B cell (primary cell): Measurements from ENCODE around the gene MGAT2. TPM values are rescaled to one million over a fixed set of nuclear protein-coding genes. Genes with fewer than 3 reads are reported as not detected.

Experiments
- ATAC-seq: fragments of 200-7000 bp; cut with Tn5 transposase; one replicate; pipeline ENCODE4 v1.10.0; 2021; ENCODE audit warnings: low read depth, mild to moderate bottlenecking, moderate number of reproducible peaks, moderate library complexity
- CTCF ChIA-PET: fragments of 350-600 bp; sonication (Branson Sonifier 250); formaldehyde crosslinking; loops from one replicate; lab custom pipeline; 2021; ENCODE audit warnings: antibody characterized with exemption, inconsistent platforms; lab: Charles Lee
- POLR2A ChIA-PET: fragments of 350-600 bp; sonication (Branson Sonifier 250); formaldehyde crosslinking; loops from one replicate; lab custom pipeline; 2021; ENCODE audit warnings: antibody characterized with exemption; lab: Charles Lee
- DNase-seq: peaks from one replicate; pipeline ENCODE4 v3.0.0; 2013
- H2AFZ ChIP-seq: 2 replicates; pipeline ENCODE4 v1.6.1; 2012; ENCODE audit warnings: mild to moderate bottlenecking, low read depth, low read length; ENCODE audit not compliant: insufficient read depth, poor library complexity, severe bottlenecking
- H3K27ac ChIP-seq, 2 donors: 1 replicate in 1 of 2; 2 replicates in 1 of 2; pipeline ENCODE4 v1.5.1; 2012 to 2013; ENCODE audit warnings: low read length in 2 of 2, mild to moderate bottlenecking in 2 of 2, moderate library complexity in 1 of 2
- H3K27me3 ChIP-seq, 4 experiments: fragments of 200-600 bp in 1 of 4; sonication (generic) in 1 of 4; replicated peaks in 1 of 4; 1 replicate in 2 of 4; 2 replicates in 2 of 4; pipeline versions ENCODE4 v1.6.1 to v1.7.0; 2013 to 2016; ENCODE audit warnings: low read length in 3 of 4, mild to moderate bottlenecking in 2 of 4, mixed read lengths in 1 of 4, moderate library complexity in 1 of 4; ENCODE audit not compliant: insufficient read depth in 4 of 4, control insufficient read depth in 3 of 4; ENCODE audit errors: control extremely low read depth in 1 of 4
- H3K36me3 ChIP-seq, 2 experiments: replicated peaks in 1 of 2; 1 replicate in 1 of 2; 2 replicates in 1 of 2; pipeline versions ENCODE4 v1.6.1 to v1.7.1; 2013; ENCODE audit warnings: low read length in 1 of 2; ENCODE audit not compliant: insufficient read depth in 2 of 2, control insufficient read depth in 1 of 2; ENCODE audit errors: control extremely low read depth in 1 of 2, extremely low read depth in 1 of 2
- H3K4me1 ChIP-seq, 2 donors: fragments of 200-600 bp in 1 of 2; sonication (generic) in 1 of 2; 1 replicate in 1 of 2; 2 replicates in 1 of 2; pipeline versions ENCODE4 v1.5.1 to v1.6.1; 2013 to 2017; ENCODE audit warnings: low read length in 2 of 2; ENCODE audit not compliant: control insufficient read depth in 2 of 2, insufficient read depth in 2 of 2
- H3K4me2 ChIP-seq: replicated peaks from 2 replicates; pipeline ENCODE3; 2012; ENCODE audit warnings: mild to moderate bottlenecking, low read depth, low read length; ENCODE audit not compliant: poor library complexity, severe bottlenecking
- H3K4me3 ChIP-seq, 5 experiments: fragments of 200-600 bp in 1 of 5; sonication (generic) in 1 of 5; 1 replicate in 3 of 5; 2 replicates in 2 of 5; pipeline versions ENCODE4 v1.5.1 to v1.7.0; 2011 to 2016; ENCODE audit warnings: low read length in 4 of 5, mild to moderate bottlenecking in 4 of 5, low read depth in 2 of 5, control low read depth in 1 of 5, moderate library complexity in 1 of 5; ENCODE audit not compliant: insufficient read depth in 1 of 5; ENCODE audit errors: control extremely low read depth in 1 of 5, extremely low read depth in 1 of 5
- H3K79me2 ChIP-seq: fragments of 200-600 bp; sonication (generic); one replicate; pipeline ENCODE4 v1.6.0; 2016; ENCODE audit warnings: low read length; ENCODE audit not compliant: control insufficient read depth, insufficient read depth
- H3K9ac ChIP-seq: fragments of 200-600 bp; sonication (generic); 2 replicates; pipeline ENCODE4 v1.6.1; 2017; ENCODE audit warnings: mild to moderate bottlenecking, low read length, moderate library complexity
- H3K9me3 ChIP-seq, 3 donors: one replicate each; pipeline versions ENCODE4 v1.6.1 to v1.7.1; 2013; ENCODE audit warnings: low read length in 2 of 3; ENCODE audit not compliant: control insufficient read depth in 2 of 3, insufficient read depth in 1 of 3; ENCODE audit errors: control extremely low read depth in 1 of 3
- H4K20me1 ChIP-seq: 2 replicates; pipeline ENCODE4 v1.6.0; 2012; ENCODE audit warnings: mild to moderate bottlenecking, low read length; ENCODE audit not compliant: insufficient read depth, control insufficient read depth, poor library complexity, severe bottlenecking
- H3K27ac Mint-ChIP-seq: one replicate; pipeline ENCODE4 v1.8.0; 2021; ENCODE audit warnings: mixed read lengths
- H3K27me3 Mint-ChIP-seq: one replicate; pipeline ENCODE4 v1.8.0; 2021; ENCODE audit warnings: mixed read lengths
- H3K4me1 Mint-ChIP-seq: one replicate; pipeline ENCODE4 v1.8.0; 2021; ENCODE audit warnings: mixed read lengths
- H3K4me3 Mint-ChIP-seq: one replicate; pipeline ENCODE4 v1.8.0; 2021; ENCODE audit warnings: mixed read lengths
- H3K9me3 Mint-ChIP-seq: one replicate; pipeline ENCODE4 v1.8.0; 2022; ENCODE audit warnings: mixed read lengths; ENCODE audit not compliant: insufficient read depth
- EZH2 ChIP-seq: IDR thresholded peaks from 2 replicates; pipeline ENCODE4 v1.6.1; 2012; ENCODE audit warnings: borderline replicate concordance, low read depth, mild to moderate bottlenecking, moderate library complexity, low read length; ENCODE audit not compliant: insufficient read depth, poor library complexity, severe bottlenecking
- WGBS: methylation state at CpG from one replicate; pipeline ENCODE4 v1.1.5; 2013; ENCODE audit warnings: missing lambda C conversion rate; ENCODE audit not compliant: insufficient coverage; 5-methylcytosine and 5-hydroxymethylcytosine counted together
- intact Hi-C: fragments of 100-400 bp; cut with micrococcal nuclease; formaldehyde crosslinking; loops from one replicate; pipeline ENCODE4 v1.10.0; 2022
- polyA plus RNA-seq: library from polyadenylated mRNA; depleted of rRNA; stranded (reverse); fragments of >200 nt; gene quantifications from 2 replicates; pipeline ENCODE4 v1.2.3, GENCODE V29; 2012
- total RNA-seq, 2 donors: library from RNA; stranded (reverse); fragments of 120-200 nt in 1 of 2; gene quantifications; 1 replicate in 1 of 2; 2 replicates in 1 of 2; pipeline versions ENCODE4 v1.2.3 to v1.2.4, GENCODE V29; 2013 to 2022
- TF ChIP-seq, protein P1 (sequence below): fragments of 200-600 bp; IDR thresholded peaks from one replicate; pipeline ENCODE4 v1.8.0; 2022; ENCODE audit warnings: antibody characterized with exemption, mild to moderate bottlenecking

Gene MGAT2
- total and polyA plus RNA-seq, 2 donors (not counting 1 experiment from before 2014, with no cell fraction given), result 12.3 to 39.9 TPM

DNA sequence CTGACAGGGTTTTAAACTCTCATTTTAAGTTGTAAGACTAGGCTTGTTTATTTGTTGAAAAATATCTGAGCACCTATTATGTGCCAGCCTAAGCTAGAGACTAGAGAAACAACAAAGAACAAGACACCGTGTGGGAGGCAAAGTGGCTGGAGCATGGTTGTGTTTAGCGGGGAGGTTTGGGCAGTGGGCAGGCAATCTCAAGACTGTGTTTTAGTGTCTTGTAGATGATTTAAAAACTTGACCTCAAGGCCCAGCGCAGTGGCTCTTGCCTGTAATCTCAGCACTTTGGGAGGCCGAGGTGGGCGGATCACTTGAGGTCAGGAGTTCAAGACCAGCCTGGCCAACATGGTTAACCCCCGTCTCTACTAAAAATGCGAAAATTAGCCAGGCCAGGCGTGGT is 7.9 kb upstream of the MGAT2 start:
- TF ChIP-seq, protein P1, sequence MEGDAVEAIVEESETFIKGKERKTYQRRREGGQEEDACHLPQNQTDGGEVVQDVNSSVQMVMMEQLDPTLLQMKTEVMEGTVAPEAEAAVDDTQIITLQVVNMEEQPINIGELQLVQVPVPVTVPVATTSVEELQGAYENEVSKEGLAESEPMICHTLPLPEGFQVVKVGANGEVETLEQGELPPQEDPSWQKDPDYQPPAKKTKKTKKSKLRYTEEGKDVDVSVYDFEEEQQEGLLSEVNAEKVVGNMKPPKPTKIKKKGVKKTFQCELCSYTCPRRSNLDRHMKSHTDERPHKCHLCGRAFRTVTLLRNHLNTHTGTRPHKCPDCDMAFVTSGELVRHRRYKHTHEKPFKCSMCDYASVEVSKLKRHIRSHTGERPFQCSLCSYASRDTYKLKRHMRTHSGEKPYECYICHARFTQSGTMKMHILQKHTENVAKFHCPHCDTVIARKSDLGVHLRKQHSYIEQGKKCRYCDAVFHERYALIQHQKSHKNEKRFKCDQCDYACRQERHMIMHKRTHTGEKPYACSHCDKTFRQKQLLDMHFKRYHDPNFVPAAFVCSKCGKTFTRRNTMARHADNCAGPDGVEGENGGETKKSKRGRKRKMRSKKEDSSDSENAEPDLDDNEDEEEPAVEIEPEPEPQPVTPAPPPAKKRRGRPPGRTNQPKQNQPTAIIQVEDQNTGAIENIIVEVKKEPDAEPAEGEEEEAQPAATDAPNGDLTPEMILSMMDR, result no peak
- TF ChIP-seq EZH2, result no peak
- H4K20me1 ChIP-seq, result peaks cover 12% of the 10 kb centered on the region
- no peak overlapping the region for H3K4me3 ChIP-seq
- no peaks in the 10 kb centered on the region for H3K9me3 Mint-ChIP-seq
- no peak overlapping the region for H3K4me2 ChIP-seq
- H3K9ac ChIP-seq, result no peak overlapping the region
- CTCF ChIA-PET, result interaction anchor here (1.1 kb wide), 1 partner anchor 9 kb away, joined by 4 read pairs; the partner anchor contains the start of genes MGAT2 and RPL36AL
- no peak overlapping the region for H3K27ac ChIP-seq
- peaks cover 6 to 7% of the 10 kb centered on the region in 2 experiments for H3K36me3 ChIP-seq
- H3K27me3 ChIP-seq, result no peaks in the 10 kb centered on the region
- POLR2A ChIA-PET, result interaction anchor here (0.7 to 0.9 kb wide), 2 partner anchors 14 to 34 kb away, joined by 3 to 4 read pairs; partner anchors contain the start of gene LRR1
- H3K79me2 ChIP-seq, result peaks cover 29% of the 10 kb centered on the region
- no peaks in the 10 kb centered on the region for H3K27me3 Mint-ChIP-seq
- peaks cover 5% of the 10 kb centered on the region for H3K4me1 Mint-ChIP-seq
- no peak overlapping the region for H2AFZ ChIP-seq
- intact Hi-C loops, result no loop called here
- H3K9me3 ChIP-seq, result no peaks in the 10 kb centered on the region
- no peak for ATAC-seq
- 95% methylated on average over 6 of the region's 8 CpGs for WGBS
- DNase-seq, result no peak
- H3K4me1 ChIP-seq, result no peaks in the 10 kb centered on the region
- H3K27ac Mint-ChIP-seq, result no peak overlapping the region
- H3K4me3 Mint-ChIP-seq, result no peak overlapping the region

- Histone ChIP-seq H3K9me3 (no peaks in the 10 kb centered on the region), H2AFZ (no peak overlapping the region), H3K36me3 (peaks cover 6 to 19% of the 10 kb centered on the region in 2 experiments), H3K4me1 (peaks cover 5 to 10% of the 10 kb centered on the region in 2 donors), H3K4me2 (no peak overlapping the region), H3K79me2 (peaks cover 45% of the 10 kb centered on the region), H3K9ac (no peak overlapping the region), H3K4me3 (no peak overlapping the region), H3K27me3 (no peaks in the 10 kb centered on the region), H4K20me1 (peaks cover 22% of the 10 kb centered on the region), H3K27ac (no peak overlapping the region)
- Mint-ChIP-seq H3K27me3 (no peaks in the 10 kb centered on the region), H3K9me3 (no peaks in the 10 kb centered on the region), H3K27ac (no peak overlapping the region), H3K4me3 (no peak overlapping the region), H3K4me1 (peaks cover 16% of the 10 kb centered on the region)
- DNase-seq (no peak), ATAC-seq (no peak)
- TF ChIP-seq, protein P1, result no peak
- TF ChIP-seq EZH2, result no peak
- CTCF ChIA-PET, result no interaction called here
- POLR2A ChIA-PET, result interaction anchor here (0.6 kb wide), 1 partner anchor 21 kb away, joined by 8 read pairs; no protein-coding TSS in a partner anchor
- intact Hi-C loops, result no loop called here
- WGBS, result no CpG with 5 or more reads among the region's 2 CpGs
These were observed 6.4 kb upstream of the MGAT2 start for GRCh38 chr14:49614196-49614595.
